Measurements from ENCODE around the gene RXRA. TPM values are rescaled to one million over a fixed set of nuclear protein-coding genes. Genes with fewer than 3 reads are reported as not detected.

The RXRA gene
- total RNA-seq, 3 donors from 2014 or later = 31.0 to 63.0 (median 31.5) TPM

- Histone ChIP-seq H3K4me1 (peaks cover 26 to 51% of the 10 kb centered on the region in 2 donors), H3K9me3 (no peaks in the 10 kb centered on the region), H3K36me3 (no peaks in the 10 kb centered on the region), H3K27me3 (no peaks in the 10 kb centered on the region), H3K27ac (no peak overlapping the region), H3K4me3 (peak overlapping the region in 1 of 3 donors; percentile 30)
- DNase-seq (ENCODE audit: low spot score in 2 of 2) = no peak
- intact Hi-C loops (cut with DNase I; ENCODE audit: low total_unique reads) = no loop called here
- TF ChIP-seq POLR2A (IDR thresholded peaks at IDR 0.05) (no peak), POLR2AphosphoS5 (IDR thresholded peaks at IDR 0.05) (no peak)
- TF ChIP-seq, protein P1, sequence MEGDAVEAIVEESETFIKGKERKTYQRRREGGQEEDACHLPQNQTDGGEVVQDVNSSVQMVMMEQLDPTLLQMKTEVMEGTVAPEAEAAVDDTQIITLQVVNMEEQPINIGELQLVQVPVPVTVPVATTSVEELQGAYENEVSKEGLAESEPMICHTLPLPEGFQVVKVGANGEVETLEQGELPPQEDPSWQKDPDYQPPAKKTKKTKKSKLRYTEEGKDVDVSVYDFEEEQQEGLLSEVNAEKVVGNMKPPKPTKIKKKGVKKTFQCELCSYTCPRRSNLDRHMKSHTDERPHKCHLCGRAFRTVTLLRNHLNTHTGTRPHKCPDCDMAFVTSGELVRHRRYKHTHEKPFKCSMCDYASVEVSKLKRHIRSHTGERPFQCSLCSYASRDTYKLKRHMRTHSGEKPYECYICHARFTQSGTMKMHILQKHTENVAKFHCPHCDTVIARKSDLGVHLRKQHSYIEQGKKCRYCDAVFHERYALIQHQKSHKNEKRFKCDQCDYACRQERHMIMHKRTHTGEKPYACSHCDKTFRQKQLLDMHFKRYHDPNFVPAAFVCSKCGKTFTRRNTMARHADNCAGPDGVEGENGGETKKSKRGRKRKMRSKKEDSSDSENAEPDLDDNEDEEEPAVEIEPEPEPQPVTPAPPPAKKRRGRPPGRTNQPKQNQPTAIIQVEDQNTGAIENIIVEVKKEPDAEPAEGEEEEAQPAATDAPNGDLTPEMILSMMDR (IDR thresholded peaks at IDR 0.05) = no peak
These were observed 6.0 kb downstream of the RXRA start for GRCh38 chr9:134332266-134332665.

GRCh38 chr9:134332841-134333233 is 6.6 kb downstream of the RXRA start:
- Histone ChIP-seq H3K36me3 (no peaks in the 10 kb centered on the region), H3K4me3 (peak overlapping the region in 1 of 3 donors; percentile 30), H3K27ac (peak overlapping the region in 1 of 2 donors; percentile 49), H3K9me3 (no peaks in the 10 kb centered on the region), H3K4me1 (peaks cover 26 to 47% of the 10 kb centered on the region in 2 donors), H3K27me3 (no peaks in the 10 kb centered on the region)
- intact Hi-C loops (cut with DNase I; ENCODE audit: low total_unique reads) = no loop called here
- TF ChIP-seq, protein P1 (IDR thresholded peaks at IDR 0.05) = no peak
- no peak for TF ChIP-seq POLR2AphosphoS5 (IDR thresholded peaks at IDR 0.05)
- TF ChIP-seq POLR2A (IDR thresholded peaks at IDR 0.05) = no peak
- no peak for DNase-seq (ENCODE audit: low spot score in 2 of 2)

DNA sequence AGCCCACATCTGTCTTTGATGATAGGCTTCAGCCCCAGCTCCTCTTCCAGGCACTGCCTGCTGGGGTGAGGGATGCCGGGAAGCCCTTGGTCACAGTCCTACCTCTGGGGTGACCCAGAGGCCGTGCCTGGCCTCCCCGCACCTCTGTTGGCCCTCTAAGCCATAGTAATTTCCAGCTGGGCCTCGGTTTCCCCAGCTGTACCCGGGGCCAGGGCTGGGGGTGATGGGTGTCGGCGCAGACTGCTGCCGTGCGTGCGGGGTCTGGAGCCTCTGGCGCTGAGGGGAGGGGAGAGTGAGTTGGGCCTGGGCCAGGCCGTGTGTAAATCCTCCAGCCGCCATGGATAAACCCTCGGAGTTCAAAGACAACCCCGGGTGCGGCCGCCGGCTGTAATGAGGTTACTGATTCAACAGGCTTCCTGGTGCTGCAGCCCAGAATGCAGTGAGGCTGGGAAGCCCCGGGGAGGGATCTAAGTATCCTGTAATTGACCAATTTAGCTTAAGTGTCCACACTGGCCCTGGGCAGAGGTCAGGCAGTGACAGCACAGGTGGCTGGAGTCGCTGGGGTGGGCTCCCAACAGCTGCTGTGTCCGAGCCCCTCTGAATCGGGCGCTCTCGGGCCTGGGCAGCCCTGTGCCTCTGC is 7.1 kb downstream of the RXRA start:
- no peaks in the 10 kb centered on the region for H3K36me3 ChIP-seq
- H3K9me3 ChIP-seq = no peaks in the 10 kb centered on the region
- TF ChIP-seq, protein P1 (IDR thresholded peaks at IDR 0.05) = no peak
- H3K4me3 ChIP-seq = peak overlapping the region in 1 of 3 donors; percentile 30
- H3K27me3 ChIP-seq = no peaks in the 10 kb centered on the region
- intact Hi-C loops (cut with DNase I; ENCODE audit: low total_unique reads) = no loop called here
- H3K27ac ChIP-seq = peak overlapping the region in 1 of 2 donors; percentile 49
- no peak for DNase-seq (ENCODE audit: low spot score in 2 of 2)
- H3K4me1 ChIP-seq = peaks cover 23 to 47% of the 10 kb centered on the region in 2 donors

DNA sequence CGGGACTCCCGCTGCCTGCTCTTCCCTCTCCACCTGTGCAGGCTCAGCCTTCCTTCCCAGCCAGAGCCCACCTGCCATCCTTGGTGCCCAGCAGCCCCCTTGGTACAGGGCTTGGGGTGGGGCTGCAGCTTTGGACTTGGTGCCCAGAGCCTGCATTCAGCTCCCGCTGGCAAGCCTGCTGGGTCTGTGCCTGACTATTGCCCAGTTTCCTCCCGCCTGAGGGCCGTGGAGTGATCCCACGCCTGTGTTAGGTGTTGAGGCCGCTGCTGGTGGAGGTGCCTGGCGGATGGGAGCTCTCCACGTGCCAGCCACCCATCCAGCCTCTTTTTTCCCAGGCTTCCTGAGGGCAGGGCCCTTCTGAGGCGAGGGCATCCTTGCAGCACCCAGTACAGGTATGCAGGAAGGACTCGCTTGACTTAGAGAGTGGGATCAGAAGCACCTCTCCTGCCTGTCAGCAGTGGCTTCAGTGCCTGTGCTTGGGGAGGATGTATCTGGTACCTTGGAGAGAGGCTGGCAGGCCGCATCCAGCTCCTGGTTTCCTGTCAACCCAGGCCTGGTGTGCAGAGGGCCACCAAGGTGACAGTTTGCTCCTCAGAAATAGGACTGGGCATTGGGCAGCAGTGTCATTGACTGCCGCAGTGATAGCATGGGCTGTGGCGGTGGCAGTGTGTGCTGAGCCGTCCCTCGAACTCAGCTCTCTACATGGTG is 7.8 kb downstream of the RXRA start:
- TF ChIP-seq, protein P1 (IDR thresholded peaks at IDR 0.05) = no peak
- TF ChIP-seq POLR2AphosphoS5 (IDR thresholded peaks at IDR 0.05) = no peak
- no peak for TF ChIP-seq POLR2A (IDR thresholded peaks at IDR 0.05)
- no peak overlapping the region for H3K27ac ChIP-seq
- H3K4me3 ChIP-seq = peak overlapping the region in 1 of 3 donors; percentile 30
- peaks cover 27 to 48% of the 10 kb centered on the region in 2 donors for H3K4me1 ChIP-seq
- no peak for DNase-seq (ENCODE audit: low spot score in 2 of 2)
- H3K27me3 ChIP-seq = no peaks in the 10 kb centered on the region
- intact Hi-C loops (cut with DNase I; ENCODE audit: low total_unique reads) = no loop called here
- H3K9me3 ChIP-seq = no peaks in the 10 kb centered on the region
- H3K36me3 ChIP-seq = no peaks in the 10 kb centered on the region

GRCh38 chr9:134335061-134335460 is 8.8 kb downstream of the RXRA start:
- no peaks in the 10 kb centered on the region for H3K9me3 ChIP-seq
- intact Hi-C loops (cut with DNase I; ENCODE audit: low total_unique reads) = no loop called here
- no peaks in the 10 kb centered on the region for H3K36me3 ChIP-seq
- TF ChIP-seq, protein P1 (IDR thresholded peaks at IDR 0.05) = no peak
- TF ChIP-seq POLR2AphosphoS5 (IDR thresholded peaks at IDR 0.05) (no peak), POLR2A (IDR thresholded peaks at IDR 0.05) (no peak)
- H3K27ac ChIP-seq = peak overlapping the region in 1 of 2 donors; percentile 15
- no peaks in the 10 kb centered on the region for H3K27me3 ChIP-seq
- DNase-seq (ENCODE audit: low spot score in 2 of 2) = no peak
- H3K4me1 ChIP-seq = peaks cover 21 to 53% of the 10 kb centered on the region in 2 donors
- no peak overlapping the region for H3K4me3 ChIP-seq
